CD4-positive, alpha-beta T cell treated with Interleukin-15 for 4 hours (primary cell): ENCODE measurements around the gene WNT3A.
"Not testable (repeated sequence)": the region's sequence is repeated elsewhere in the genome, so short reads cannot be mapped to it uniquely, and the experiment has no call there.

Experiments used
- DNase-seq: peaks from one replicate; pipeline ENCODE4 v3.0.0-alpha.2; 2020; ENCODE audit warnings: low spot score

Gene WNT3A

GRCh38 chr1:228006786-228007048 lies at the start of gene WNT3A:
Gene WNT3A, plus strand, starts transcription at chr1:228006998. Its CDS starts 131 bp downstream, at chr1:228007129.
- no peak for DNase-seq

- no peak for DNase-seq
Measured at GRCh38 chr1:227958617-227959324, 48.0 kb upstream of the WNT3A start.

GRCh38 chr1:227959325-227959860 lies 47.4 kb upstream of the WNT3A start:
- DNase-seq = no peak

GRCh38 chr1:227961651-227962466 lies 44.9 kb upstream of the WNT3A start:
- DNase-seq = no peak

GRCh38 chr1:227966733-227967132 lies 40.1 kb upstream of the WNT3A start:
- DNase-seq = not testable (repeated sequence)

- DNase-seq = not testable (repeated sequence)
Measured at GRCh38 chr1:227967815-227968214, 39.0 kb upstream of the WNT3A start.

GRCh38 chr1:227970076-227970995 lies 36.5 kb upstream of the WNT3A start:
- not testable (repeated sequence) for DNase-seq

- DNase-seq = not testable (repeated sequence)
Measured at GRCh38 chr1:227971216-227971615, 35.6 kb upstream of the WNT3A start.

- DNase-seq = not testable (repeated sequence)
Measured at GRCh38 chr1:227971643-227972282, 35.0 kb upstream of the WNT3A start.

- not testable (repeated sequence) for DNase-seq
Measured at GRCh38 chr1:227972283-227972679, 34.5 kb upstream of the WNT3A start.

- DNase-seq = not testable (repeated sequence)
Measured at GRCh38 chr1:227972843-227973374, 33.9 kb upstream of the WNT3A start.

- DNase-seq = not testable (repeated sequence)
Measured at GRCh38 chr1:227973724-227974288, 33.0 kb upstream of the WNT3A start.

GRCh38 chr1:227975583-227976283 lies 31.1 kb upstream of the WNT3A start:
- not testable (repeated sequence) for DNase-seq

GRCh38 chr1:227987181-227987580 lies 19.6 kb upstream of the WNT3A start:
- no peak for DNase-seq

GRCh38 chr1:227994632-227995300 lies 12.0 kb upstream of the WNT3A start:
- DNase-seq = no peak

- DNase-seq = no peak
Measured at GRCh38 chr1:227996187-227996950, 10.4 kb upstream of the WNT3A start.

- no peak for DNase-seq
Measured at GRCh38 chr1:227998374-227999055, 8.3 kb upstream of the WNT3A start.
